OCI-LY3 (cell line): ENCODE results near the gene ALDH8A1.
"Not testable (repeated sequence)": the region's sequence is repeated elsewhere in the genome, so short reads cannot be mapped to it uniquely, and the experiment has no call there.

Source experiments
- H2AFZ ChIP-seq: fragments of 200-600, 300-600 bp; shearing (Covaris generic); 2 replicates; pipeline ENCODE4 v1.6.0; 2014; ENCODE audit warnings: antibody characterized with exemption, low read depth, low read length
- H3K27ac ChIP-seq: fragments of 200-600, 300-600 bp; sonication (generic); 2 replicates; pipeline ENCODE4 v1.5.1; 2014; ENCODE audit warnings: mild to moderate bottlenecking, low read length, moderate library complexity, mixed read lengths
- H3K27me3 ChIP-seq: fragments of 200-600, 300-600 bp; sonication (generic); 2 replicates; pipeline ENCODE4 v1.6.1; 2014; ENCODE audit warnings: low read depth, low read length, mixed read lengths
- H3K36me3 ChIP-seq: fragments of 200-600, 300-600 bp; sonication (generic); replicated peaks from 2 replicates; pipeline ENCODE3; 2014; ENCODE audit warnings: low read depth, low read length, mixed read lengths
- H3K4me1 ChIP-seq: fragments of 300-600, 200-600 bp; sonication (generic); 2 replicates; pipeline ENCODE4 v1.6.1; 2014; ENCODE audit warnings: low read length, mixed read lengths
- H3K4me2 ChIP-seq: fragments of 200-600, 300-600 bp; sonication (generic); 2 replicates; pipeline ENCODE4 v1.6.1; 2014; ENCODE audit warnings: low read length, mixed read lengths
- H3K4me3 ChIP-seq: fragments of 300-600, 200-600 bp; sonication (generic); 2 replicates; pipeline ENCODE4 v1.5.1; 2014; ENCODE audit warnings: antibody characterized with exemption, mild to moderate bottlenecking, low read length, moderate library complexity
- H3K79me2 ChIP-seq: fragments of 300-600, 200-600 bp; shearing (Covaris generic); 2 replicates; pipeline ENCODE4 v1.6.1; 2014; ENCODE audit warnings: mild to moderate bottlenecking, low read length, mixed read lengths
- H3K9ac ChIP-seq: fragments of 300-600, 200-600 bp; shearing (Covaris generic); 2 replicates; pipeline ENCODE4 v1.6.0; 2014; ENCODE audit warnings: mild to moderate bottlenecking, low read length, moderate library complexity
- H3K9me3 ChIP-seq: fragments of 200-600, 300-600 bp; shearing (Covaris generic); 2 replicates; pipeline ENCODE4 v1.6.1; 2014; ENCODE audit warnings: low read length, mixed read lengths; ENCODE audit not compliant: insufficient read depth
- H4K20me1 ChIP-seq: fragments of 200-600, 300-600 bp; sonication (generic); 2 replicates; pipeline ENCODE4 v1.6.1; 2016; ENCODE audit warnings: low read length, mixed read lengths; ENCODE audit not compliant: insufficient read depth
- CTCF ChIP-seq: fragments of 200-600, 300-600 bp; sonication (generic); IDR thresholded peaks from 2 replicates; pipeline ENCODE4 v1.5.1; 2014; ENCODE audit warnings: antibody characterized with exemption, low read length, low read depth
- EZH2phosphoT487 ChIP-seq: fragments of 200-600 bp; shearing (Covaris generic); IDR thresholded peaks from 2 replicates; pipeline ENCODE4 v1.6.1; 2018; ENCODE audit warnings: antibody characterized with exemption, mixed run types, low read depth

ALDH8A1 gene

GRCh38 chr6:134903448-134903847 is 46.5 kb downstream of the ALDH8A1 start:
- Histone ChIP-seq H3K36me3 (no peaks in the 10 kb centered on the region), H4K20me1 (no peaks in the 10 kb centered on the region), H3K4me2 (no peak overlapping the region), H3K4me1 (no peaks in the 10 kb centered on the region), H2AFZ (no peak overlapping the region), H3K79me2 (no peaks in the 10 kb centered on the region), H3K9me3 (no peaks in the 10 kb centered on the region), H3K27ac (no peak overlapping the region), H3K4me3 (no peak overlapping the region), H3K27me3 (no peaks in the 10 kb centered on the region), H3K9ac (no peak overlapping the region)
- TF ChIP-seq CTCF (no peak), EZH2phosphoT487 (no peak)

- no peak overlapping the region for H3K4me3 ChIP-seq
- H3K9me3 ChIP-seq = no peaks in the 10 kb centered on the region
- TF ChIP-seq CTCF (no peak), EZH2phosphoT487 (no peak)
- H4K20me1 ChIP-seq = no peaks in the 10 kb centered on the region
- H3K9ac ChIP-seq = no peak overlapping the region
- no peaks in the 10 kb centered on the region for H3K36me3 ChIP-seq
- no peak overlapping the region for H3K4me2 ChIP-seq
- no peaks in the 10 kb centered on the region for H3K79me2 ChIP-seq
- H3K27ac ChIP-seq = no peak overlapping the region
- H3K27me3 ChIP-seq = no peaks in the 10 kb centered on the region
- no peaks in the 10 kb centered on the region for H3K4me1 ChIP-seq
- no peak overlapping the region for H2AFZ ChIP-seq
Observed at GRCh38 chr6:134902936-134903335, 47.0 kb downstream of the ALDH8A1 start.

- H3K79me2 ChIP-seq = no peaks in the 10 kb centered on the region
- no peak overlapping the region for H3K27ac ChIP-seq
- no peaks in the 10 kb centered on the region for H4K20me1 ChIP-seq
- no peak overlapping the region for H2AFZ ChIP-seq
- H3K4me2 ChIP-seq = no peak overlapping the region
- TF ChIP-seq EZH2phosphoT487 (no peak), CTCF (no peak)
- H3K4me1 ChIP-seq = no peaks in the 10 kb centered on the region
- H3K4me3 ChIP-seq = no peak overlapping the region
- no peak overlapping the region for H3K9ac ChIP-seq
- H3K27me3 ChIP-seq = no peaks in the 10 kb centered on the region
- no peaks in the 10 kb centered on the region for H3K36me3 ChIP-seq
- H3K9me3 ChIP-seq = no peaks in the 10 kb centered on the region
Observed at GRCh38 chr6:134902074-134902861, 47.6 kb downstream of the ALDH8A1 start.

GRCh38 chr6:134898575-134898974 is 51.3 kb downstream of the ALDH8A1 start:
- Histone ChIP-seq H3K79me2 (no peaks in the 10 kb centered on the region), H3K9me3 (no peaks in the 10 kb centered on the region), H3K4me3 (no peak overlapping the region), H3K4me2 (no peak overlapping the region), H3K27me3 (no peaks in the 10 kb centered on the region), H3K36me3 (no peaks in the 10 kb centered on the region), H3K4me1 (no peaks in the 10 kb centered on the region), H2AFZ (no peak overlapping the region), H4K20me1 (no peaks in the 10 kb centered on the region), H3K27ac (no peak overlapping the region), H3K9ac (no peak overlapping the region)
- no peak for TF ChIP-seq CTCF
- no peak for TF ChIP-seq EZH2phosphoT487

GRCh38 chr6:134898166-134898565 is 51.7 kb downstream of the ALDH8A1 start:
- not testable (repeated sequence) for H3K79me2 ChIP-seq, H3K4me1 ChIP-seq, H3K9ac ChIP-seq, H3K27me3 ChIP-seq, H4K20me1 ChIP-seq, H3K27ac ChIP-seq, H2AFZ ChIP-seq, H3K4me2 ChIP-seq, H3K36me3 ChIP-seq, H3K4me3 ChIP-seq, H3K9me3 ChIP-seq
